IMR-90 (cell line): ENCODE results near the gene MMEL1. TPM values are rescaled to one million over a fixed set of nuclear protein-coding genes. Genes with fewer than 3 reads are reported as not detected.

Experiments used
- ATAC-seq: fragments of 200-7000 bp; cut with Tn5 transposase; 2 replicates; pipeline ENCODE4 v1.9.1; 2020; ENCODE audit warnings: low read depth, mild to moderate bottlenecking, moderate library complexity
- BruUV-seq: library from RNA; stranded (reverse); fragments of 400-500 nt; replicated peaks from 2 replicates; lab custom pipeline; 2021; lab: Mats Ljungman, UMichigan
- CTCF ChIA-PET: fragments of 300-600 bp; formaldehyde crosslinking; extraction: SDS; loops from one replicate; lab custom pipeline; 2021; ENCODE audit warnings: antibody characterized with exemption; lab: Yijun Ruan, JAX
- POLR2A ChIA-PET: fragments of 300-600 bp; sonication (Branson Sonifier 250); formaldehyde crosslinking; loops from one replicate; lab custom pipeline; 2022; ENCODE audit warnings: antibody characterized with exemption; ENCODE audit not compliant: unreplicated experiment; lab: Charles Lee
- DNase-seq: peaks from one replicate; pipeline ENCODE4 v3.0.0; 2013
- H2AFZ ChIP-seq: replicated peaks from 2 replicates; pipeline ENCODE3; 2013; ENCODE audit warnings: low read length, mild to moderate bottlenecking; ENCODE audit not compliant: poor library complexity
- H2AK5ac ChIP-seq: 2 replicates; pipeline ENCODE4 v1.6.1; 2013; ENCODE audit warnings: low read depth, low read length, inconsistent platforms
- H2AK9ac ChIP-seq: replicated peaks from 2 replicates; pipeline ENCODE3; 2013; ENCODE audit warnings: mild to moderate bottlenecking, low read depth, low read length, moderate library complexity; ENCODE audit not compliant: poor library complexity
- H2BK120ac ChIP-seq: 2 replicates; pipeline ENCODE4 v1.6.1; 2013; ENCODE audit warnings: low read depth, low read length, inconsistent platforms
- H2BK15ac ChIP-seq: 3 replicates; pipeline ENCODE4 v1.6.1; 2013; ENCODE audit warnings: low read depth, low read length, inconsistent platforms
- H2BK20ac ChIP-seq: 2 replicates; pipeline ENCODE4 v1.6.1; 2013; ENCODE audit warnings: low read depth, mild to moderate bottlenecking, inconsistent platforms, low read length, moderate library complexity
- H2BK5ac ChIP-seq: 2 replicates; pipeline ENCODE4 v1.6.1; 2013; ENCODE audit warnings: mild to moderate bottlenecking, low read depth, low read length, inconsistent platforms; ENCODE audit not compliant: poor library complexity, severe bottlenecking
- H3K14ac ChIP-seq: replicated peaks from 2 replicates; pipeline ENCODE4 v1.6.1; 2013; ENCODE audit warnings: low read depth, low read length, inconsistent platforms
- H3K18ac ChIP-seq: 2 replicates; pipeline ENCODE4 v1.6.1; 2013; ENCODE audit warnings: low read depth, low read length, control low read depth
- H3K23ac ChIP-seq: 2 replicates; pipeline ENCODE4 v1.6.1; 2013; ENCODE audit warnings: low read depth, low read length, inconsistent platforms
- H3K27ac ChIP-seq: 2 replicates; pipeline ENCODE4 v1.5.1; 2013; ENCODE audit warnings: mild to moderate bottlenecking, control low read depth, low read length; ENCODE audit not compliant: insufficient read depth
- H3K27me3 ChIP-seq: 2 replicates; pipeline ENCODE4 v1.6.1; 2013; ENCODE audit warnings: low read length; ENCODE audit not compliant: control insufficient read depth, insufficient read depth
- H3K36me3 ChIP-seq: 2 replicates; pipeline ENCODE4 v1.6.1; 2013; ENCODE audit warnings: low read length, mixed read lengths; ENCODE audit not compliant: control insufficient read depth, insufficient read depth
- H3K4ac ChIP-seq: 2 replicates; pipeline ENCODE4 v1.6.1; 2013; ENCODE audit warnings: low read depth, low read length, inconsistent platforms
- H3K4me1 ChIP-seq: 2 replicates; pipeline ENCODE4 v1.6.1; 2013; ENCODE audit warnings: low read length, mixed read lengths; ENCODE audit not compliant: control insufficient read depth, insufficient read depth
- H3K4me2 ChIP-seq: 2 replicates; pipeline ENCODE4 v1.6.1; 2013; ENCODE audit warnings: low read depth, mild to moderate bottlenecking, control low read depth, low read length, moderate library complexity
- H3K4me3 ChIP-seq: 2 replicates; pipeline ENCODE4 v1.5.1; 2013; ENCODE audit warnings: low read depth, mild to moderate bottlenecking, control low read depth, low read length, moderate library complexity; ENCODE audit not compliant: insufficient read depth
- H3K56ac ChIP-seq: 2 replicates; pipeline ENCODE4 v1.6.1; 2013; ENCODE audit warnings: low read length, inconsistent platforms; ENCODE audit not compliant: insufficient read depth; ENCODE audit errors: extremely low read depth
- H3K79me1 ChIP-seq, 2 experiments: 2 replicates each; pipeline ENCODE4 v1.6.1; 2013; ENCODE audit warnings: low read length in 2 of 2, inconsistent platforms in 1 of 2, low read depth in 1 of 2
- H3K9ac ChIP-seq: 2 replicates; pipeline ENCODE4 v1.6.1; 2013; ENCODE audit warnings: low read depth, low read length, control low read depth
- H3K9me1 ChIP-seq: 2 replicates; pipeline ENCODE4 v1.6.1; 2013; ENCODE audit warnings: low read length, inconsistent platforms; ENCODE audit not compliant: insufficient read depth
- H3K9me3 ChIP-seq: 2 replicates; pipeline ENCODE4 v1.6.1; 2013; ENCODE audit warnings: low read length; ENCODE audit not compliant: control insufficient read depth, insufficient read depth
- H4K20me1 ChIP-seq: 2 replicates; pipeline ENCODE4 v1.6.1; 2013; ENCODE audit warnings: low read length, inconsistent platforms; ENCODE audit not compliant: insufficient read depth
- H4K5ac ChIP-seq: 2 replicates; pipeline ENCODE4 v1.6.1; 2013; ENCODE audit warnings: mild to moderate bottlenecking, low read depth, low read length, control low read depth
- H4K8ac ChIP-seq, 2 experiments: 2 replicates each; pipeline ENCODE4 v1.6.1; 2013; ENCODE audit warnings: low read depth in 2 of 2, low read length in 2 of 2, control low read depth in 1 of 2, inconsistent platforms in 1 of 2
- H4K91ac ChIP-seq: 2 replicates; pipeline ENCODE4 v1.6.1; 2013; ENCODE audit warnings: low read depth, low read length, inconsistent platforms; ENCODE audit not compliant: insufficient read depth
- BHLHE40 ChIP-seq: fragments of 150-350 bp; IDR thresholded peaks from 2 replicates; pipeline ENCODE4 v1.6.1; 2016; ENCODE audit warnings: mild to moderate bottlenecking, low read depth, low read length
- CEBPB ChIP-seq: IDR thresholded peaks from 2 replicates; pipeline ENCODE4 v1.6.1; 2012; ENCODE audit warnings: low read depth, low read length, improper control_type of control experiment
- CHD1 ChIP-seq: IDR thresholded peaks from 2 replicates; pipeline ENCODE4 v1.6.1; 2012; ENCODE audit warnings: low read depth, low read length, improper control_type of control experiment
- RAD21 ChIP-seq: IDR thresholded peaks from 2 replicates; pipeline ENCODE4 v1.6.1; 2012; ENCODE audit warnings: low read length, improper control_type of control experiment
- RCOR1 ChIP-seq: IDR thresholded peaks from 2 replicates; pipeline ENCODE4 v1.6.1; 2012; ENCODE audit warnings: mild to moderate bottlenecking, low read length, improper control_type of control experiment; ENCODE audit not compliant: insufficient replicate concordance
- RFX5 ChIP-seq: IDR thresholded peaks from 2 replicates; pipeline ENCODE4 v1.8.0; 2012; ENCODE audit warnings: low read depth, mild to moderate bottlenecking, low read length, moderate library complexity
- WGBS, 2 experiments: methylation state at CpG; one replicate each; pipeline versions ENCODE4 v1.1.5 to v1.1.7; 2013; ENCODE audit warnings: missing lambda C conversion rate in 2 of 2; ENCODE audit not compliant: insufficient read length in 1 of 2; ENCODE audit errors: extremely low coverage in 2 of 2; 5-methylcytosine and 5-hydroxymethylcytosine counted together
- dilution Hi-C: fragments of 300-500 bp; cut with HindIII; formaldehyde crosslinking; loops from one replicate; pipeline ENCODE4 v1.14.3; 2018; ENCODE audit warnings: low sequenced_read_pairs; ENCODE audit not compliant: unreplicated experiment
- in situ Hi-C: fragments of 300-500 bp; cut with MboI; formaldehyde crosslinking; loops from 3 replicates; pipeline ENCODE4 v1.14.3; 2019; ENCODE audit warnings: low sequenced_read_pairs, inconsistent platforms, mixed read lengths
- intact Hi-C: fragments of 100-400 bp; cut with micrococcal nuclease; formaldehyde crosslinking; loops from 2 replicates; pipeline ENCODE4 v1.10.0; 2022
- polyA plus RNA-seq, 3 experiments: library from polyadenylated mRNA; depleted of rRNA; stranded (reverse); fragments of >200 nt; gene quantifications; 2 replicates each; pipeline ENCODE4 v1.2.3, GENCODE V29; 2012; ENCODE audit warnings: low replicate concordance in 1 of 3
- total RNA-seq: library from RNA; depleted of rRNA; stranded (reverse); fragments of >200 nt; gene quantifications from 2 replicates; pipeline ENCODE4 v1.2.3, GENCODE V29; 2012

The MMEL1 gene
- total and polyA plus RNA-seq, 2 of the 4 experiments (the other 2 are of a cell fraction): under 0.01 to 0.12 TPM

GRCh38 chr1:2544875-2545640, 87.8 kb downstream of the MMEL1 start:
- in situ Hi-C loops (loop anchor here (5.0 to 25.0 kb wide), 2 partner anchors 133 to 358 kb away; partner anchors contain the start of genes FAAP20 and PEX10), intact Hi-C loops (loop anchor here (5.0 kb wide), 1 partner anchor 113 kb away; no protein-coding TSS in a partner anchor), dilution Hi-C loops (no loop called here)
- Histone ChIP-seq H2AK9ac (peak overlapping the region; percentile 76), H3K14ac (no peak overlapping the region; the same call in 1 of the 2 replicates), H3K23ac (no peak overlapping the region), H4K91ac (no peak overlapping the region), H4K20me1 (0 out of 2 replicates have a peak, but pooled peaks cover 3% of the 10 kb centered on the region), H4K8ac (no peak overlapping the region), H3K4me2 (no peak overlapping the region), H3K4me1 (peaks cover 10% of the 10 kb centered on the region), H3K9me3 (no peaks in the 10 kb centered on the region), H3K18ac (no peak overlapping the region), H3K79me1 (peaks cover 0 to 10% of the 10 kb centered on the region in 2 experiments; a peak in 1 of 4 replicates), H3K56ac (no peak overlapping the region), H3K9ac (no peak overlapping the region), H3K27me3 (peaks cover 2% of the 10 kb centered on the region; the same call in 1 of the 2 replicates), H3K27ac (no peak overlapping the region), H2BK15ac (no peak overlapping the region), H2AFZ (no peak overlapping the region), H2BK120ac (no peak overlapping the region), H3K36me3 (no peaks in the 10 kb centered on the region), H2BK5ac (no peak overlapping the region), H4K5ac (no peak overlapping the region), H3K9me1 (no peaks in the 10 kb centered on the region), H2BK20ac (no peak overlapping the region), H2AK5ac (no peak overlapping the region; the same call in 1 of the 2 replicates), H3K4me3 (no peak overlapping the region), H3K4ac (no peak overlapping the region)
- DNase-seq (no peak), ATAC-seq (no peak)
- no TSS peak for BruUV-seq
- WGBS, 2 experiments: 30% methylated on average over 3 of the region's 19 CpGs; no CpG with 5 or more reads in 1 of the 2 experiments
- CTCF ChIA-PET: no interaction called here
- TF ChIP-seq RAD21 (no peak), CEBPB (no peak), BHLHE40 (no peak), CHD1 (no peak), RFX5 (no peak), RCOR1 (no peak)
- POLR2A ChIA-PET: no interaction called here
